HG02588 (cell line): ENCODE measurements around the gene FAM76A.
"Not testable (repeated sequence)": the region's sequence is repeated elsewhere in the genome, so short reads cannot be mapped to it uniquely, and the experiment has no call there.

Experiments used
- ATAC-seq: cut with Tn5 transposase; IDR thresholded peaks from one replicate; pipeline ENCODE4 v1.9.1; 2021; ENCODE audit warnings: mild to moderate bottlenecking, moderate library complexity; ENCODE audit not compliant: unreplicated experiment

The FAM76A gene

GRCh38 chr1:27725374-27726172 lies at the start of gene FAM76A:
Gene FAM76A (plus strand): TSS chr1:27725961. CDS start chr1:27726081, 120 bp downstream.
- peak; percentile 90 for ATAC-seq

- ATAC-seq: no peak
Observed at GRCh38 chr1:27676410-27676809, 49.4 kb upstream of the FAM76A start.

DNA sequence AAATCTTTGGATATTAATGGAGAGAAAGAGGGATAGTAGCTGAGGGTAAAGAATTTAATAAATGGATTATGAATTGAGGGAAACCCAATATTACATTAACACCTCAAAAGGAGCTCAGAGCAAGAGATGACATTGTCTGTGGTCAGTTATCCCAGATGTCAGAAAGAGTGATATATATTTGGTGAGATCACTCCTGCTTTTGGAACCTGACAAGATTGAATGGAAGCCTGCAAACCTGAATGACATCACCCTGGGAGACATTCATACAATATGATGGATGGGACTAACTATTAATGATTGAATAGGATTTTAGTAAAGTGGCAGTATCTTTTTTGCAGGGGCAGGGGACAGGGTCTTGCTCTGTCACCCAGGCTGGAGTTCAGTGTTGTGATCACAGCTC lies 47.0 kb upstream of the FAM76A start:
- ATAC-seq: no peak

DNA sequence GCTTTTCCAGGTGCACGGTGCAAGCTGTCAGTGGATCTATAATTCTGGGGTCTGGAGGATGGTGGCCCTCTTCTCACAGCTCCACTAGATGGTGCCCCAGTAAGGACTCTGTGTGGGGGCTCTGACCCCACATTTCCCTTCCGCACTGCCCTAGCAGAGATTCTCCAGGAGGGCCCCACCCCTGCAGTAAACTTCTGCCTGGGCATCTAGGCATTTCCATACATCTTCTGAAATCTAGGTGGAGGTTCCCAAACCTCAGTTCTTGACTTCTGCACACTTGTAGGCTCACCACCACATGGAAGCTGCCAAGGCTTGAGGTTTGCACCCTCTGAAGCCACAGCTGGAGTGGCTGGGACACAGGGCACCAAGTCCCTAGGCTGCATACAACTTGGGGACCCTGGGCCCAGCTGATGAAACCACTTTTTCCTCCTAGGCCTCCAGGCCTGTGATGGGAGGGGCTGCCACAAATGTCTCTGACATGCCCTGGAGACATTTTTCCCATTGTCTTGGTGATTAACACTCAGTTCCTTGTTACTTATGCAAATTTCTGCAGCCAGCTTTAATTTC lies 45.5 kb upstream of the FAM76A start:
- not testable (repeated sequence) for ATAC-seq

DNA sequence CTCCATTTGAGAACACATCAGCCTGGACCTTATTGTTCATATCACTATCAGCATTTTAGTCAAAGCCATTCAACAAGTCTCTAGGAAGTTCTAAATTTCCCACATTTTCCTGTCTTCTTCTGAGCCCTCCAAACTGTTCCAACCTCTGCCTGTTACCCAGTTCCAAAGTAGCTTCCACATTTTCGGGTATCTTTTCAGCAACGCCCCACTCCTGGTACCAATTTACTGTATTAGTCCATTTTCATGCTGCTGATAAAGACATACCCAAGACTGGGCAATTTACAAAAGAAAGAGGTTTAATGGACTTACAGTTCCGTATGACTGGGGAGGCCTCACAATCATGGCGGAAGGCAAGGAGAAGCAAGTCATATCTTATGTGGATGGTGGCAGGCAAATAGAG lies 44.2 kb upstream of the FAM76A start:
- ATAC-seq: not testable (repeated sequence)

GRCh38 chr1:27682351-27682944 lies 43.3 kb upstream of the FAM76A start:
- ATAC-seq: no peak

DNA sequence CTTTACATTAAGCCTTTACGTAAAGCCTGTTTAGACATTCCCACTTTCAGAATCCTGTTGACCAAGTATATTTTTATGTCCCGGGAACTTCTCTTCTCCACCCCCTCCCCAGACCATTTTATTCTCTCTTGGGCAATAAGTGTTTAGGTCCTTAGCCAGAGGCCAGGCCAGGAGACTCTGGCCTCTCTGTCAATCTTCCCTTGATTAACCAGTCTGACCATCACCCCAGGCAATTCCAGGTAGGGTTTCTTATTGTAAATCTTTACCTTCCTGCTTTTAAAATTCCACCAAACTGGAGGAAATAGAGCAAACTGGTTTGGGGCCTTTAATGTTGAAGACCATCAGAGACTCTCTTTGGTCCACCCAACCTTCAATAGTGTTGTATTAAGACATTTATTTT lies 41.6 kb upstream of the FAM76A start:
- ATAC-seq: no peak

DNA sequence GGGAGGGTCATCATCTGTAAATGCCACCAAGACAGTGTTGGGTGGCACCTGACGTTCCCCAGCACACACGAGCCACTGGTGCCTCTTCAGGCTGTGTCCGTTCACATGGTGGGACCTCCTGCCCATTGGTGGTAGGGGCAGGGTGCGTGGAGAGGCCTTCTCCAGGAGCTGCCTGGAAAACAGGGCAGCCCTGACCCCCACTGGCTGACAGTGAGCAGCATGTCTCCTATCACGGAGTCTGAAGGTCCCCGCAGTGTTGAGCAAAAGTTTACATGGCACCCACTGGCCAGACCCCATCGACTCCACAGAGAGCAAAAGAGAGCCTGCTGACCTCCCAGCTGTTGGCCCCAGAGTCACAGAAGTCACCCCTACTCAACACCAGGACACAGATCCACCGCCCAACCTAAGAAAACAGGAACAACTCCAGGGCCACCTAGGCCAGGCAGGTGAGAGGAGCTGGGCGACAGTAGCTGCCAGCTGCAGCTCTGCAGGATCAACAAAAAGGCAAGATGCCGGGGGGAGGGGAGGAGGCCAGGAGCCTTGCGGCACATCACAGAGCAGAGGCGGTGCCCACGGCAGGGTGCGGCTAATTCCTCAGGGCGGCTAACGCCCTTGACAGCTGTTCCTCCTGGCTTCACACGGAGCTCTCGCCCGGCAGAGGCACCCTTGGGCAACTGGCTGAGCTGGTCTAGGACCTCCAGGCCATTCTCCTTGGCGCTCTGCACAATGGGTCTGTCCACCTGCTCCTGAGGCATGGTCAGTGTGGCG lies 39.4 kb upstream of the FAM76A start:
- no peak for ATAC-seq

GRCh38 chr1:27687906-27688305 lies 37.9 kb upstream of the FAM76A start:
- ATAC-seq: no peak

DNA sequence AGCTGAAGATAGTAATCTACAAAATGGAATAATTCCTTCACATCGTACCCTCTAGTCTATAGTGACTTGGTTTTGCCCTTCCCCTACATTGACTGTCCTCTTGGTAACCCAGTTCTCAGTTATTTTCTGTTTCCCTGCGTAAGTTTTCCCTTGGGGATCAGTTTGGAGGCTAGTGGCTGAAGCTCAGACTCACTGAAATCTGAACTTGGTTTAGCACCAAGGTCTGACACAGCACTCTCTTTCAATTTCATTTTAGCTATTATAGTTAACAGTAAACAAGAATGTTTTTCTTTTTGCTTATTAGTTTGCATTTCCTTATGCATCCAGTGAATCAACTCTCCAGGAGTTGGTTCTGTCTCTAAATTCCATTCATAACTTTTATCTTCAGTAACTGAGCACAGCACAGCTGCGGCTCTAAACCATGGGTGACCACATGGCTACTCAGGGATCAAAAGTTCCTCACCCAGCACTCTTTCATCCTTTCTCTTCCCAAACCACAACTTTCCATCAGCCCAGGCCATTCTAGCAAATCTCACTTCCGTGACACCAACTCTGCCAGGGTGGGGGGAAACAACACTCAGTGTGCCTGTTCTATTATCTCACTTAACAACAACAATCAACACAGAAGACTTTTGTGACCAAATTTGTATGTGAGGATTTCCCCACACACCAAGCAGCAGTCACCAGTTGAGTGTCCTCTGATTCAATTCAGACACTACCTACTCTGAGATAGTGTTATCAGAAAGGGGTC lies 36.2 kb upstream of the FAM76A start:
- no peak for ATAC-seq

DNA sequence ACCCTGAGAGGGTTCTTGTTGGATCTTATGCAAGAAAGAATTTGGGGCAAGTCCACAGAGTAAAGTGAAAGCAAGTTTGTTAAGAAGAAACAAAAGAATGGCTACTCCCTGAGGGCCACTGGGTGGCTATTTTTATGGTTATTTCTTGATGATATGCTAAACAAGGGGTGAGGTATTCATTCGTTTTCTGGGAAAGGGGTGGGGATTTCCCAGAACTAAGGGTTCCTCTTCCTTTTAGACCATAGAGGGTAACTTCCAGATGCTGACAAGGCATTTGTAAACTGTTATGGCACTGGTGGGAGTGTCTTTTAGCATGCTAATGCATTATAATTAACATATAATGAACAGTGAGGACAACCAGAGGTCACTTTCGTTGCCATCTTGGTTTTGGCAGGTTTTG lies 35.6 kb upstream of the FAM76A start:
- no peak for ATAC-seq

- ATAC-seq: not testable (repeated sequence)
Observed at GRCh38 chr1:27696835-27697234, 28.9 kb upstream of the FAM76A start.

DNA sequence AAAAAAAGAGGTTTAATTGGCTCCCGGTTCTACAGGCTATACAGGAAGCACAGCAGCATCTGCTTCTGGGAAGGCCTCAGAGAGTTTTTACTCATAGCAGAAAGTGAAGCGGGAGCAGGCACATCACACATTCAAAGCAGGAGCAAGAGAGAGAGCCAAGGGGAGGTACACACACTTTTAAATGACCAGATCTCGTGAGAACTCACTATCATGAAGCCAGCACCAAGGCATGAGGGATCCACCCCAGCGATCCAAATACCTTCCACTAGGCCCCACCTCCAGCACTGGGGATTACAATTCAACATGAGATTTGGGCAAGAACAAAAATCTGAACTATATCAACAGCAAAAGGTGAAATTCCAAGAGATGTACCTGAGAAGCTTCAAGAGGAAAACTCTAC lies 20.8 kb upstream of the FAM76A start:
- ATAC-seq: no peak

DNA sequence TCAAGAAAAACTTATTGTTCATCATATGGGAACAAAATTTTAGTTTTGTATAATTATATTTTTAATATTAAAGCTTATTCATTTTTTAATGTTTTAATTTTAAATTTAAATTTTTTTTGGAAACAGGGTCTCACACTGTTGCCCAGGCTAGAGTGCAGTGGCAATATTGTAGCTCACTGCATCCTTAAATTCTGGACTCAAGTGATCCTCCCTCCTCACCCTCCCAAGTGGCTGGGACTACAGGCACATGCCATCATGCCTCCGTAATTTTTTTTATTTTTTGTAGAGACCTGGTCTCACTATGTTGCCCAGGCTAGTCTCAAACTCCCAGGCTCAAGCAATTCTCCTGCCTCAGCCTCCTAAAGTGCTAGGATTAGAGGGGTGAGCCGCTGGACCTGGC lies 20.2 kb upstream of the FAM76A start:
- no peak for ATAC-seq

DNA sequence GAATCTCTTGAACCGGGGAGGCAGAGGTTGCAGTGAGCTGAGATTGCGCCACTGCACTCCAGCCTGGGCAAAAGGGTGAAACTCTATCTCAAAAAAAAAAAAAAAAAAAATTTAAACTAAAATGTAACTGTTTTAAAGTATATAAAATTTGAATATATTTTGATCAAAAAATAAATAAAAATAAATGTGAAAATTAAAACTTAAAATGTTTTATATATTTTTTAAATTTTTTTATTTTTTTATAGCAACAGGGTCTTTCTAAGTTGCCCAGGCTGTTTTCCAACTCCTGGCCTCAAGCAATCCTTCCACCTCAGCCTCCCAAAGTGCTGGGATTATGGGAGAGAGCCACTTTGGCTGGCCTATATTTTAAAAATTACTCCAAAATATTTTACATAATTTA lies 15.2 kb upstream of the FAM76A start:
- ATAC-seq: no peak

DNA sequence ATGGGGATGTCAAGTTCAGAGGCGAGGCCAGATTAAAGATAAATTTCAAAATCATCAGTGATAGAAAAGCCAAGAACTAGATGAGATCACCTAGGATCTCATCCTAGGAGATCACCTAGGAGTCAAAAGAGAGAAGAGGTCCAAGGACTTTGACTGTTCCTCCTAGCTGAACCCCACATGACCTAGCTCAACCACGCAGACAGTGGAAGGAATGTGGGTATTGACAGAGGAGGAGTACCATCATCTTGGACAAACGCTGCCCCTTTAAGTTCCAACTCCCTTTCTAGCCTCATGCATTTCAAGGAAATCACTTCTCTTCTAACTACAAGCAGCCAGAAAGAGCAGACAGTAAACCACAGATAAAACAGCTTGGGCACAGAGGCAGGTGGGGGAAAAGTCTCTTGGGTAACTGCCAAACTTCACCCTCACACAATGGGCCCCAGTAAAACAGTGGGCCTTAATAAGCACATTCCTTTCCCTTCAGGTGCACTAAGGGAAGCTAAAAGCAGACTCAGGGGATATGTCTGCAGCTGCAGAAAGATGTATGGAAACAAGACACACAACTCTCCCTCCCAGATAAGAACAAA lies 12.5 kb upstream of the FAM76A start:
- no peak for ATAC-seq

- no peak for ATAC-seq
Observed at GRCh38 chr1:27713869-27714513, 11.8 kb upstream of the FAM76A start.

DNA sequence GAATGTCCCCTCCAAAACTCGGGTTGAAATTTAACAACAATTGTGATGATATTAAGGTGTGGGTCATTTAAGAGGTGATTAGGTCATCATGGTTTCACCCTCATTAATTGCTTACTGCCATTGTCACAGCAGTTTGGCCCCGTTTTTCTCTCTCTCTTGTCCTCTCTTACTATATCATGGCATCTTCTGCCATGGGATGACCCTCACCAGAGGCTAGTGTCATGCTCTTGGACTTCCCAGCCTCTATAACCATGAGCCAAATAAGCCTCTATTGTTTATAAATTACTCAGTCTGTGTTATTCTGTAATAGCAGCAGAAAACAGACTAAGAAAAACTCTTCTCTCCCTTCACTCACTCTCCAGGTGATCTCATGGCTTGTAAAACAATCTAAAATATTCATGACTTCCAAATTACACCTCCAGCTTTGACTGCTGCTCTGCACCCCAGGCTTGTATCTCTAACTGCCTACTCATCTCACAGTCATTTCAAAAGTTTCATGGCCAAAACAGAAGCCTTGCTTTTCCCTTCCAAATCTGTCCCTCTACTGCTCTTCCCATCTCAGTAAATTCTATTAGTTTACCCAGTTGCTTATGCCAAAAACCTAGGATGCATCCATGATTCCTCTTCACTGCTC lies 9.4 kb upstream of the FAM76A start:
- no peak for ATAC-seq
